CD14-positive monocyte (primary cell): ENCODE measurements around the gene THBS1. TPM values are rescaled to one million over a fixed set of nuclear protein-coding genes. Genes with fewer than 3 reads are reported as not detected.

Experiments
- DNase-seq, 3 donors: peaks; one replicate each; pipeline ENCODE4 v3.0.0-alpha.2; 2011 to 2022
- H2AFZ ChIP-seq: 2 replicates; pipeline ENCODE4 v1.6.0; 2012; ENCODE audit warnings: mild to moderate bottlenecking, low read depth, low read length, inconsistent platforms; ENCODE audit not compliant: insufficient read depth, poor library complexity, severe bottlenecking
- H3K27ac ChIP-seq, 2 donors: 1 replicate in 1 of 2; 2 replicates in 1 of 2; pipeline ENCODE4 v1.5.1; 2012 to 2013; ENCODE audit warnings: low read length in 2 of 2, control low read depth in 1 of 2, inconsistent platforms in 1 of 2, low read depth in 1 of 2, mild to moderate bottlenecking in 1 of 2
- H3K27me3 ChIP-seq, 2 donors: one replicate each; pipeline versions ENCODE4 v1.6.0 to v1.6.1; 2011 to 2013; ENCODE audit warnings: low read length in 2 of 2; ENCODE audit not compliant: control insufficient read depth in 2 of 2, insufficient read depth in 2 of 2
- H3K36me3 ChIP-seq, 2 donors: replicated peaks in 1 of 2; 1 replicate in 1 of 2; 2 replicates in 1 of 2; pipeline versions ENCODE4 v1.5.1 to v1.6.1; 2012 to 2013; ENCODE audit warnings: low read length in 2 of 2, control low read depth in 1 of 2, inconsistent platforms in 1 of 2, mild to moderate bottlenecking in 1 of 2; ENCODE audit not compliant: insufficient read depth in 2 of 2, control insufficient read depth in 1 of 2
- H3K4me1 ChIP-seq, 2 donors: 1 replicate in 1 of 2; 2 replicates in 1 of 2; pipeline versions ENCODE4 v1.5.1 to v1.6.1; 2012 to 2013; ENCODE audit warnings: low read length in 2 of 2, control low read depth in 1 of 2, inconsistent platforms in 1 of 2, mild to moderate bottlenecking in 1 of 2, moderate library complexity in 1 of 2; ENCODE audit not compliant: insufficient read depth in 2 of 2, control insufficient read depth in 1 of 2
- H3K4me2 ChIP-seq: replicated peaks from 2 replicates; pipeline ENCODE3; 2012; ENCODE audit warnings: low read length, moderate library complexity, mild to moderate bottlenecking; ENCODE audit not compliant: poor library complexity, severe bottlenecking; ENCODE audit errors: extremely low read depth
- H3K4me3 ChIP-seq, 3 experiments: fragments of 200-600 bp in 1 of 3; sonication (generic) in 1 of 3; replicated peaks in 1 of 3; 1 replicate in 2 of 3; 2 replicates in 1 of 3; pipeline ENCODE4 v1.5.1; 2011 to 2013; ENCODE audit warnings: low read length in 3 of 3, mild to moderate bottlenecking in 3 of 3, control low read depth in 2 of 3, low read depth in 2 of 3, inconsistent platforms in 1 of 3, moderate library complexity in 1 of 3
- H3K79me2 ChIP-seq: 2 replicates; pipeline ENCODE4 v1.6.0; 2012; ENCODE audit warnings: mild to moderate bottlenecking, control low read depth, inconsistent platforms, low read length, moderate library complexity; ENCODE audit not compliant: insufficient read depth
- H3K9ac ChIP-seq: 2 replicates; pipeline ENCODE4 v1.6.0; 2017; ENCODE audit warnings: low read length, mild to moderate bottlenecking; ENCODE audit not compliant: insufficient read depth, poor library complexity, severe bottlenecking
- H3K9me3 ChIP-seq, 2 donors: replicated peaks in 1 of 2; 1 replicate in 1 of 2; 2 replicates in 1 of 2; pipeline versions ENCODE4 v1.5.1 to v1.6.1; 2012 to 2013; ENCODE audit warnings: low read length in 2 of 2, control low read depth in 1 of 2; ENCODE audit not compliant: control insufficient read depth in 1 of 2, insufficient read depth in 1 of 2
- H4K20me1 ChIP-seq: 2 replicates; pipeline ENCODE4 v1.6.0; 2012; ENCODE audit warnings: mild to moderate bottlenecking, low read length, control low read depth, moderate library complexity; ENCODE audit not compliant: insufficient read depth
- H3K27ac Mint-ChIP-seq, 7 donors: one replicate each; pipeline ENCODE4 v1.8.0; 2020; ENCODE audit warnings: mild to moderate bottlenecking in 7 of 7, mixed read lengths in 7 of 7, moderate library complexity in 6 of 7, inconsistent platforms in 2 of 7
- H3K27me3 Mint-ChIP-seq, 3 donors: one replicate each; pipeline ENCODE4 v1.8.0; 2021 to 2022; ENCODE audit warnings: low read depth in 3 of 3, mild to moderate bottlenecking in 3 of 3, mixed read lengths in 3 of 3, moderate library complexity in 3 of 3, inconsistent platforms in 1 of 3
- H3K36me3 Mint-ChIP-seq, 2 donors: one replicate each; pipeline ENCODE4 v1.8.0; 2020; ENCODE audit warnings: mixed read lengths in 2 of 2, inconsistent platforms in 1 of 2, mild to moderate bottlenecking in 1 of 2
- H3K4me1 Mint-ChIP-seq: one replicate; pipeline ENCODE4 v1.8.0; 2020; ENCODE audit warnings: mild to moderate bottlenecking, mixed read lengths
- H3K4me3 Mint-ChIP-seq, 2 donors: one replicate each; pipeline ENCODE4 v1.8.0; 2020; ENCODE audit warnings: mild to moderate bottlenecking in 2 of 2, mixed read lengths in 2 of 2, moderate library complexity in 1 of 2
- H3K9me3 Mint-ChIP-seq, 7 donors: one replicate each; pipeline ENCODE4 v1.8.0; 2020 to 2022; ENCODE audit warnings: mixed read lengths in 7 of 7, mild to moderate bottlenecking in 6 of 7, moderate library complexity in 6 of 7, inconsistent platforms in 2 of 7
- CTCF ChIP-seq: fragments of 200-600 bp; IDR thresholded peaks from one replicate; pipeline ENCODE4 v1.8.0; 2022; ENCODE audit warnings: antibody characterized with exemption, mild to moderate bottlenecking
- WGBS: methylation state at CpG from one replicate; pipeline ENCODE4 v1.1.5; 2013; ENCODE audit warnings: missing lambda C conversion rate; ENCODE audit not compliant: insufficient coverage; 5-methylcytosine and 5-hydroxymethylcytosine counted together
- intact Hi-C, 2 donors: fragments of 100-400 bp; cut with micrococcal nuclease; formaldehyde crosslinking; loops; one replicate each; pipeline versions ENCODE4 v1.15.0 to v1.15.1; 2023
- polyA plus RNA-seq, 3 donors: library from polyadenylated mRNA; depleted of rRNA in 1 of 3; unstranded in 2 of 3; stranded (reverse) in 1 of 3; fragments of 300-500 nt in 2 of 3; fragments of >200 nt in 1 of 3; fragmentation: Illumina TruSeq in 2 of 3; gene quantifications; 1 replicate in 2 of 3; 2 replicates in 1 of 3; pipeline ENCODE4 v1.2.3, GENCODE V29; 2012 to 2021

The THBS1 gene
- polyA plus RNA-seq, 3 donors = 0.52 to 151 (median 55.4) TPM

DNA sequence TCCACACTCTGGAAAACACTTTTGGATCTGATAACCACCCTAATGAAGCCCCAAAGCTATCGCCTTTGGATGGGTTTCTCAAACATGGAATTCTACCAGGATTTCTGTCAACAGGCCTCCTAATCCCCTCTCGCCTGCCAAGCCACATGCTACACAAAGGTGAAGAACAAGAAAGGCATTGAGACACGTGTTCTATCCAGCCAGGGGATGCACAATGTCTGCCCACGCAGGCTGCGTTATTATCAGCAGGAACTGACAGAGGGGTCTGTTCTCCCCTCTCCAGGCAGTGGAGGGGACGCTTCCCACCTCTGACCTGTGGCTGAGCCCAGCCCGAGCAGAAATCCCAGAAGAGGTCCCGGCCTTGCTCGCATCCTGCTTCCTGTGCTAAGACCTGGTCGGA is 45.4 kb upstream of the THBS1 start:
- no peak overlapping the region for H3K4me3 ChIP-seq
- no peaks in the 10 kb centered on the region for H3K36me3 ChIP-seq
- H3K9me3 ChIP-seq = no peaks in the 10 kb centered on the region
- H3K4me3 Mint-ChIP-seq = no peak overlapping the region
- H3K4me1 Mint-ChIP-seq = peaks cover 3% of the 10 kb centered on the region
- peaks cover 0 to 10% (median 0%) of the 10 kb centered on the region in 7 donors for H3K9me3 Mint-ChIP-seq
- peaks cover 0 to 3% (median 3%) of the 10 kb centered on the region in 3 donors for H3K27me3 Mint-ChIP-seq
- no peak overlapping the region for H3K27ac Mint-ChIP-seq
- H3K79me2 ChIP-seq = no peaks in the 10 kb centered on the region
- H3K27ac ChIP-seq = no peak overlapping the region
- H4K20me1 ChIP-seq = no peaks in the 10 kb centered on the region
- DNase-seq = no peak
- no peak overlapping the region for H3K9ac ChIP-seq
- H3K4me2 ChIP-seq = no peak overlapping the region
- intact Hi-C loops = no loop called here
- 100% methylated on average over 8 of the region's 10 CpGs for WGBS
- no peaks in the 10 kb centered on the region for H3K4me1 ChIP-seq
- H3K36me3 Mint-ChIP-seq = no peaks in the 10 kb centered on the region
- TF ChIP-seq CTCF = no peak
- no peaks in the 10 kb centered on the region for H3K27me3 ChIP-seq
- H2AFZ ChIP-seq = no peak overlapping the region

- no peaks in the 10 kb centered on the region for H3K36me3 Mint-ChIP-seq
- intact Hi-C loops = no loop called here
- peaks cover 5% of the 10 kb centered on the region for H3K4me1 Mint-ChIP-seq
- Histone ChIP-seq H3K4me3 (no peak overlapping the region), H2AFZ (no peak overlapping the region), H3K4me2 (no peak overlapping the region), H3K9me3 (no peaks in the 10 kb centered on the region), H3K9ac (no peak overlapping the region), H3K79me2 (no peaks in the 10 kb centered on the region), H3K27me3 (no peaks in the 10 kb centered on the region), H3K27ac (no peak overlapping the region), H3K36me3 (no peaks in the 10 kb centered on the region), H3K4me1 (no peaks in the 10 kb centered on the region), H4K20me1 (no peaks in the 10 kb centered on the region)
- WGBS = 100% methylated on average over 1 of the region's 3 CpGs
- no peak overlapping the region for H3K27ac Mint-ChIP-seq
- peaks cover 2 to 13% (median 3%) of the 10 kb centered on the region in 7 donors for H3K9me3 Mint-ChIP-seq
- DNase-seq = no peak
- H3K4me3 Mint-ChIP-seq = no peak overlapping the region
- TF ChIP-seq CTCF = no peak
- peaks cover 0 to 3% (median 3%) of the 10 kb centered on the region in 3 donors for H3K27me3 Mint-ChIP-seq
Observed at GRCh38 chr15:39538936-39539335, 41.9 kb upstream of the THBS1 start.
